Heart left ventricle (tissue), 16 donors: Measurements from ENCODE around the gene ESRRG. TPM values are rescaled to one million over a fixed set of nuclear protein-coding genes. Genes with fewer than 3 reads are reported as not detected.

Source experiments
- ATAC-seq, 4 donors: fragments of 200-7000 bp; cut with Tn5 transposase; one replicate each; pipeline ENCODE4 v1.9.1; 2020 to 2022; ENCODE audit warnings: moderate library complexity in 4 of 4, mild to moderate bottlenecking in 3 of 4, moderate number of reproducible peaks in 1 of 4
- DNase-seq, 5 donors: peaks; one replicate each; pipeline ENCODE4 v3.0.0-alpha.2; 2020
- H3K27ac ChIP-seq, 12 donors: fragments of 200-600 bp; sonication (generic) in 4 of 12; one replicate each; pipeline versions ENCODE4 v1.5.0 to v1.8.0; 2016 to 2022; ENCODE audit warnings: mild to moderate bottlenecking in 2 of 12
- H3K27me3 ChIP-seq, 9 donors: fragments of 200-600 bp; sonication (generic) in 2 of 9; one replicate each; pipeline versions ENCODE4 v1.5.1 to v1.8.0; 2016 to 2022; ENCODE audit warnings: mild to moderate bottlenecking in 3 of 9
- H3K36me3 ChIP-seq, 9 donors: fragments of 200-600 bp; sonication (generic) in 2 of 9; one replicate each; pipeline versions ENCODE4 v1.5.0 to v1.8.0; 2018 to 2022; ENCODE audit warnings: mild to moderate bottlenecking in 2 of 9
- H3K4me1 ChIP-seq, 12 donors: fragments of 200-600 bp; sonication (generic) in 4 of 12; one replicate each; pipeline versions ENCODE4 v1.5.0 to v1.8.0; 2016 to 2022; ENCODE audit warnings: mild to moderate bottlenecking in 3 of 12
- H3K4me3 ChIP-seq, 12 donors: fragments of 200-600 bp; sonication (generic) in 4 of 12; one replicate each; pipeline versions ENCODE4 v1.5.0 to v1.8.0; 2017 to 2022; ENCODE audit warnings: mild to moderate bottlenecking in 9 of 12, moderate library complexity in 4 of 12
- H3K9me3 ChIP-seq, 12 donors: fragments of 200-600 bp; sonication (generic) in 4 of 12; one replicate each; pipeline versions ENCODE4 v1.5.0 to v1.8.0; 2016 to 2022; ENCODE audit warnings: mild to moderate bottlenecking in 1 of 12
- CTCF ChIP-seq, 12 donors: fragments of 200-600 bp; sonication (generic) in 4 of 12; IDR thresholded peaks; one replicate each; pipeline versions ENCODE4 v1.5.0 to v1.8.0; 2018 to 2022; ENCODE audit warnings: antibody characterized with exemption in 12 of 12, mild to moderate bottlenecking in 5 of 12
- POLR2A ChIP-seq, 2 donors: fragments of 450-650 bp; IDR thresholded peaks; one replicate each; pipeline ENCODE4 v1.6.1; 2017; ENCODE audit warnings: antibody characterized with exemption in 2 of 2, mild to moderate bottlenecking in 2 of 2, moderate library complexity in 2 of 2
- WGBS, 4 donors: extraction: QIAGEN DNeasy Blood & Tissue Kit in 2 of 4; methylation state at CpG; one replicate each; pipeline versions ENCODE4 v1.1.5 to v1.1.7; 2013 to 2018; 5-methylcytosine and 5-hydroxymethylcytosine counted together
- intact Hi-C, 10 donors: fragments of 100-400 bp; cut with DNase I; formaldehyde crosslinking; loops; one replicate each; pipeline versions ENCODE4 v1.11.1 to v1.14.2; 2022
- polyA plus RNA-seq, 2 donors: library from polyadenylated mRNA; stranded (reverse); fragments of 200-250 nt; gene quantifications; one replicate each; pipeline ENCODE4 v1.2.3, GENCODE V29; 2013
- total RNA-seq, 9 donors: library from RNA; depleted of rRNA in 2 of 9; stranded (reverse); fragments of >200 nt in 2 of 9; fragmentation: NEBNext Ultra II Directional in 3 of 9; extraction: Animal tissue kit (Norgen Biotek cat#: 25700) in 3 of 9; gene quantifications; one replicate each; pipeline versions ENCODE4 v1.1.0 to v1.2.4, GENCODE V29; 2016 to 2023
- donor health status: ischemic (EF 13 %, LVEDD 7.1; RV severe dilation, severe dysfunction).
- donor health status: healthy with polysubstance abuse.
- donor health status: DM: no; HTN: yes; CAD: no.
- donor health status: DM: no; HTN: no; CAD: no.
- donor health status: ischemic (EF 25% LVEDD 6.9; RV normal size, moderate dysfunction).
- donor health status: ischemic (EF 25% LVEDD 5.7; RV mildly dilated, moderate dysfunction).
- donor health status: healthy.
- donor health status: DM: yes; HTN: yes; CAD: no.
- donor health status: ischemic (EF 35%, LVEDD 5.7; RV mildly dilated, moderate dysfunction).
- donor health status: nonischemic (EF 11% LVEDD 7.7; RV severe dilation, severe dysfunction).
- donor health status: DM: yes; HTN: yes; CAD: no.
- donor health status: PGD.
- donor health status: ischemic (EF 29% LVEDD 5.4; RV normal size, mild dysfunction).
- donor health status: nonischemic (EF 23%, LVEDD 6.1; RV moderate dilation, normal function).

ESRRG gene
- total and polyA plus RNA-seq, 11 donors = 5.4 to 45.2 (median 31.3) TPM

GRCh38 chr1:216688127-216688657 lies 35.0 kb downstream of the ESRRG start:
- no peak for ATAC-seq
- Histone ChIP-seq H3K36me3 (no peaks in the 10 kb centered on the region), H3K4me1 (peaks cover 0 to 5% (median 0%) of the 10 kb centered on the region in 12 donors), H3K27ac (no peak overlapping the region), H3K9me3 (no peaks in the 10 kb centered on the region), H3K4me3 (no peak overlapping the region), H3K27me3 (peaks cover 0 to 8% (median 0%) of the 10 kb centered on the region in 9 donors)
- no peak for TF ChIP-seq CTCF (IDR thresholded peaks at IDR 0.05)
- no peak for TF ChIP-seq POLR2A (IDR thresholded peaks at IDR 0.05)
- WGBS, 4 donors = 63 to 71% (median 70%) methylated on average over 8 of the region's 8 CpGs
- no peak for DNase-seq
- intact Hi-C loops = no loop called here

GRCh38 chr1:216686860-216687766 lies 36.1 kb downstream of the ESRRG start:
- 13 to 19% (median 17%) methylated on average over 14 of the region's 14 CpGs for WGBS, 4 donors
- Histone ChIP-seq H3K27me3 (peaks cover 0 to 8% (median 0%) of the 10 kb centered on the region in 9 donors), H3K4me1 (peaks cover 0 to 7% (median 0%) of the 10 kb centered on the region in 12 donors), H3K9me3 (no peaks in the 10 kb centered on the region), H3K36me3 (no peaks in the 10 kb centered on the region), H3K4me3 (peak overlapping the region in 2 of 12 donors; percentile 12 to 41), H3K27ac (peak overlapping the region in 3 of 12 donors; percentile 2 to 29 (median 28))
- DNase-seq = peak in 2 of 5 donors; percentile 27 to 36
- intact Hi-C loops = no loop called here
- ATAC-seq = peak; percentile 29 to 78 (median 76)
- TF ChIP-seq CTCF (IDR thresholded peaks at IDR 0.05) (no peak), POLR2A (IDR thresholded peaks at IDR 0.05) (no peak)

- H3K4me3 ChIP-seq = no peak overlapping the region
- no peaks in the 10 kb centered on the region for H3K27me3 ChIP-seq
- no peak for DNase-seq
- intact Hi-C loops = no loop called here
- H3K27ac ChIP-seq = no peak overlapping the region
- TF ChIP-seq CTCF (IDR thresholded peaks at IDR 0.05) (no peak), POLR2A (IDR thresholded peaks at IDR 0.05) (no peak)
- no peaks in the 10 kb centered on the region for H3K9me3 ChIP-seq
- peak in 1 of 4 donors; percentile 11 for ATAC-seq
- H3K4me1 ChIP-seq = peaks cover 0 to 7% (median 0%) of the 10 kb centered on the region in 12 donors
- 51 to 64% (median 57%) methylated on average over 7 of the region's 7 CpGs for WGBS, 4 donors
- no peaks in the 10 kb centered on the region for H3K36me3 ChIP-seq
Observed at GRCh38 chr1:216682752-216683151, 40.5 kb downstream of the ESRRG start.

- ATAC-seq (no peak), DNase-seq (no peak)
- H3K27ac ChIP-seq = no peak overlapping the region
- peaks cover 0 to 2% (median 0%) of the 10 kb centered on the region in 12 donors for H3K4me1 ChIP-seq
- H3K27me3 ChIP-seq = no peaks in the 10 kb centered on the region
- no peak overlapping the region for H3K4me3 ChIP-seq
- peaks cover 0 to 6% (median 0%) of the 10 kb centered on the region in 9 donors for H3K36me3 ChIP-seq
- TF ChIP-seq POLR2A (IDR thresholded peaks at IDR 0.05) (no peak), CTCF (IDR thresholded peaks at IDR 0.05) (no peak)
- 82 to 87% (median 84%) methylated on average over 14 of the region's 14 CpGs for WGBS, 4 donors
- intact Hi-C loops = no loop called here
- no peaks in the 10 kb centered on the region for H3K9me3 ChIP-seq
Observed at GRCh38 chr1:216679108-216679507, 44.1 kb downstream of the ESRRG start.
